Measurements from ENCODE around the gene IL17D. TPM values are rescaled to one million over a fixed set of nuclear protein-coding genes. Genes with fewer than 3 reads are reported as not detected.

The IL17D gene
- total RNA-seq, 4 donors from 2014 or later = 2.4 to 3.9 TPM; not detected in 2

- H3K27ac ChIP-seq = peak overlapping the region in 3 of 4 donors; percentile 31 to 58 (median 46)
- no peaks in the 10 kb centered on the region for H3K36me3 ChIP-seq
- H3K4me3 ChIP-seq = peak overlapping the region; percentile 37 to 87 (median 62)
- H3K9me3 ChIP-seq = no peaks in the 10 kb centered on the region
- no peaks in the 10 kb centered on the region for H3K27me3 ChIP-seq
- no peak for DNase-seq
- peaks cover 0 to 6% (median 3%) of the 10 kb centered on the region in 4 donors for H3K4me1 ChIP-seq
- TF ChIP-seq CTCF (IDR thresholded peaks at IDR 0.05) (no peak), POLR2A (IDR thresholded peaks at IDR 0.05) (no peak)
These were observed 1.1 kb downstream of the IL17D start for GRCh38 chr13:20704459-20705069.

GRCh38 chr13:20706661-20707060 lies 3.2 kb downstream of the IL17D start:
- TF ChIP-seq POLR2A (IDR thresholded peaks at IDR 0.05) (no peak), CTCF (IDR thresholded peaks at IDR 0.05) (no peak)
- no peak overlapping the region for H3K4me3 ChIP-seq
- no peak for DNase-seq
- H3K27me3 ChIP-seq = no peaks in the 10 kb centered on the region
- no peaks in the 10 kb centered on the region for H3K36me3 ChIP-seq
- no peak overlapping the region for H3K27ac ChIP-seq
- H3K4me1 ChIP-seq = peaks cover 0 to 6% (median 3%) of the 10 kb centered on the region in 4 donors
- H3K9me3 ChIP-seq = no peaks in the 10 kb centered on the region

GRCh38 chr13:20708216-20708615 lies 4.7 kb downstream of the IL17D start:
- Histone ChIP-seq H3K4me1 (peaks cover 0 to 14% (median 0%) of the 10 kb centered on the region in 4 donors), H3K27me3 (no peaks in the 10 kb centered on the region), H3K9me3 (no peaks in the 10 kb centered on the region), H3K36me3 (no peaks in the 10 kb centered on the region), H3K27ac (no peak overlapping the region), H3K4me3 (no peak overlapping the region)
- no peak for DNase-seq
- no peak for TF ChIP-seq POLR2A (IDR thresholded peaks at IDR 0.05)
- TF ChIP-seq CTCF (IDR thresholded peaks at IDR 0.05) = no peak

GRCh38 chr13:20709369-20709768 lies 5.9 kb downstream of the IL17D start:
- no peaks in the 10 kb centered on the region for H3K36me3 ChIP-seq
- no peak overlapping the region for H3K27ac ChIP-seq
- no peak for TF ChIP-seq POLR2A (IDR thresholded peaks at IDR 0.05)
- no peak for TF ChIP-seq CTCF (IDR thresholded peaks at IDR 0.05)
- no peak for DNase-seq
- H3K4me1 ChIP-seq = peaks cover 0 to 13% (median 0%) of the 10 kb centered on the region in 4 donors
- no peaks in the 10 kb centered on the region for H3K9me3 ChIP-seq
- no peaks in the 10 kb centered on the region for H3K27me3 ChIP-seq
- H3K4me3 ChIP-seq = no peak overlapping the region

- Histone ChIP-seq H3K27me3 (no peaks in the 10 kb centered on the region), H3K4me3 (no peak overlapping the region), H3K9me3 (no peaks in the 10 kb centered on the region), H3K36me3 (no peaks in the 10 kb centered on the region), H3K27ac (no peak overlapping the region), H3K4me1 (peaks cover 0 to 9% (median 0%) of the 10 kb centered on the region in 4 donors)
- TF ChIP-seq CTCF (IDR thresholded peaks at IDR 0.05) = no peak
- TF ChIP-seq POLR2A (IDR thresholded peaks at IDR 0.05) = no peak
- no peak for DNase-seq
These were observed 6.3 kb downstream of the IL17D start for GRCh38 chr13:20709782-20710181.
